HepG2 (cell line): ENCODE results near the gene SRCIN1. TPM values are rescaled to one million over a fixed set of nuclear protein-coding genes. Genes with fewer than 3 reads are reported as not detected.
A peak's percentile ranks its signal among the peaks of the same experiment; 100 is the strongest.

Source experiments
- ATRX ChIP-seq: sonication (generic); formaldehyde crosslinking; IDR thresholded peaks from 2 replicates; pipeline ENCODE4 v1.4.0; 2020; ENCODE audit warnings: missing genetic modification reagents, borderline replicate concordance
- ELF4 ChIP-seq: sonication (generic); formaldehyde crosslinking; IDR thresholded peaks from 2 replicates; pipeline ENCODE4 v1.5.0; 2020; ENCODE audit warnings: missing genetic modification reagents, mild to moderate bottlenecking, moderate library complexity, borderline replicate concordance
- GFI1 ChIP-seq: sonication (generic); formaldehyde crosslinking; IDR thresholded peaks from 2 replicates; pipeline ENCODE4 v1.5.0; 2020; ENCODE audit warnings: missing genetic modification reagents, mild to moderate bottlenecking, borderline replicate concordance
- LRRFIP1 ChIP-seq: sonication (generic); formaldehyde crosslinking; conservative IDR thresholded peaks from 2 replicates; pipeline ENCODE4 v1.4.0; 2020; ENCODE audit warnings: missing genetic modification reagents
- MYNN ChIP-seq: sonication (generic); formaldehyde crosslinking; IDR thresholded peaks from 2 replicates; pipeline ENCODE4 v1.4.0; 2020; ENCODE audit warnings: mild to moderate bottlenecking, low read depth, missing genetic modification reagents
- SNRNP70 ChIP-seq: fragments of 200-400 bp; formaldehyde crosslinking; IDR thresholded peaks from 2 replicates; pipeline ENCODE4 v1.6.1; 2017; ENCODE audit warnings: mild to moderate bottlenecking, low read depth, low read length, moderate library complexity
- SRSF1 ChIP-seq: fragments of 200-400 bp; formaldehyde crosslinking; optimal IDR thresholded peaks from 2 replicates; pipeline ENCODE3; 2017; ENCODE audit warnings: mild to moderate bottlenecking, low read depth, low read length, moderate library complexity
- STAG1 ChIP-seq: sonication (generic); formaldehyde crosslinking; IDR thresholded peaks from 2 replicates; pipeline ENCODE4 v1.4.0; 2020; ENCODE audit warnings: missing genetic modification reagents
- TAF1 ChIP-seq: sonication (generic); formaldehyde crosslinking; IDR thresholded peaks from 2 replicates; pipeline ENCODE4 v1.4.0; 2020; ENCODE audit warnings: missing genetic modification reagents
- TBX2 ChIP-seq: sonication (generic); formaldehyde crosslinking; IDR thresholded peaks from 2 replicates; pipeline ENCODE4 v1.5.0; 2020; ENCODE audit warnings: missing genetic modification reagents, mild to moderate bottlenecking, borderline replicate concordance
- XBP1 ChIP-seq: sonication (generic); formaldehyde crosslinking; IDR thresholded peaks from 2 replicates; pipeline ENCODE4 v1.5.0; 2020; ENCODE audit warnings: missing genetic modification reagents
- YEATS4 ChIP-seq: sonication (generic); formaldehyde crosslinking; IDR thresholded peaks from 2 replicates; pipeline ENCODE4 v1.4.0; 2020; ENCODE audit warnings: missing genetic modification reagents, borderline replicate concordance
- ZBTB7A ChIP-seq: sonication (generic); formaldehyde crosslinking; IDR thresholded peaks from 2 replicates; pipeline ENCODE4 v1.8.0; 2022; ENCODE audit warnings: mild to moderate bottlenecking, missing genetic modification reagents
- ZFP91 ChIP-seq: sonication (generic); formaldehyde crosslinking; IDR thresholded peaks from 2 replicates; pipeline ENCODE4 v1.9.0; 2022; ENCODE audit warnings: missing genetic modification reagents, mild to moderate bottlenecking, borderline replicate concordance
- ZNF282 ChIP-seq: fragments of 450-650 bp; IDR thresholded peaks from 2 replicates; pipeline ENCODE4 v1.6.1; 2018; ENCODE audit not compliant: partially characterized antibody
- ZNF317 ChIP-seq: sonication (generic); formaldehyde crosslinking; IDR thresholded peaks from 2 replicates; pipeline ENCODE4 v1.5.0; 2020; ENCODE audit warnings: mild to moderate bottlenecking, missing genetic modification reagents
- ZNF570 ChIP-seq: sonication (generic); formaldehyde crosslinking; IDR thresholded peaks from 2 replicates; pipeline ENCODE4 v1.4.0; 2020; ENCODE audit warnings: mild to moderate bottlenecking, missing genetic modification reagents, borderline replicate concordance
- ZNF747 ChIP-seq: sonication (generic); formaldehyde crosslinking; IDR thresholded peaks from 2 replicates; pipeline ENCODE4 v1.8.1; 2023; ENCODE audit warnings: missing genetic modification reagents, mild to moderate bottlenecking, borderline replicate concordance
- ZNF83 ChIP-seq: sonication (generic); formaldehyde crosslinking; IDR thresholded peaks from 2 replicates; pipeline ENCODE4 v1.4.0; 2020; ENCODE audit warnings: missing genetic modification reagents, mild to moderate bottlenecking, borderline replicate concordance
- ZXDC ChIP-seq: sonication (generic); formaldehyde crosslinking; IDR thresholded peaks from 2 replicates; pipeline ENCODE4 v1.5.0; 2020; ENCODE audit warnings: mild to moderate bottlenecking, missing genetic modification reagents
- polyA plus RNA-seq, 8 experiments: library from polyadenylated mRNA; depleted of rRNA in 3 of 8; stranded (reverse) in 7 of 8; unstranded in 1 of 8; fragments of >200 nt; fragmentation: Illumina TruSeq in 4 of 8; extraction: Trizol in 4 of 8; gene quantifications; 2 replicates each; pipeline versions ENCODE4 v1.2.1 to v1.2.3, GENCODE V29; 2011 to 2016; ENCODE audit warnings: low read depth in 4 of 8, missing spikeins in 1 of 8, mixed read lengths in 1 of 8; ENCODE audit not compliant: insufficient read depth in 1 of 8
- total RNA-seq, 5 experiments: library from RNA; depleted of rRNA; stranded (reverse); fragments of >200 nt; fragmentation: Illumina TruSeq; extraction: Trizol; gene quantifications; 2 replicates each; pipeline ENCODE4 v1.2.3, GENCODE V29; 2016; ENCODE audit warnings: low read depth in 1 of 5
- TF ChIP-seq, protein P1 (sequence below): IDR thresholded peaks from 2 replicates; pipeline ENCODE4 v1.6.1; 2012; ENCODE audit warnings: low read depth, low read length, improper control_type of control experiment

Gene SRCIN1
- total and polyA plus RNA-seq, 2 of the 13 experiments (the other 11 are each of a cell fraction or from before 2014, with no cell fraction given), result 1.2 to 9.6 TPM

DNA sequence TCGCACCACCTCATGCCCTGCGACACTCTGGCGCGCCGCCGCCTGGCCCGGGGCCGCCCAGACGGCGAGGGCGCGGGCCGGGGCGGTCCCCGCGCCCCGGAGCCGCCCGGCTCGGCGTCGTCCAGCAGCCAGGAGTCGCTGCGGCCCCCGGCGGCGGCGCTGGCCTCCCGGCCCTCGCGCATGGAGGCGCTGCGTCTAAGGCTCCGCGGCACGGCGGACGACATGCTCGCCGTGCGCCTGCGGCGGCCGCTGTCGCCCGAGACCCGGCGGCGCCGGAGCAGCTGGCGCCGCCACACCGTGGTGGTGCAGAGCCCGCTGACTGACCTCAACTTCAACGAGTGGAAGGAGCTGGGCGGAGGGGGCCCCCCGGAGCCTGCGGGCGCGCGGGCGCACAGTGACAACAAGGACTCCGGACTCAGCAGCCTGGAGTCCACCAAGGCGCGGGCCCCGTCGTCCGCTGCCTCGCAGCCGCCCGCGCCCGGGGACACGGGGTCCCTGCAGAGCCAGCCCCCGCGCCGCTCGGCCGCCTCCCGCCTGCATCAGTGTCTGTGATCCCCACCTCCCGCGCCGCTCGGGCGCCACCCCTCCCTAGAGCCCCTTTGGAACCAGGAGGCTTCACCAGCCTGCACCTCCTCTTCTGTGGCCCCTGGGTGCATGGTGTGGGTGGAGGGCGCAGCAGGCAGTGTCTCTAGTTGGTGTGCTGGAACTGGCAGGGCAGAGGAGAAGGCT lies 95.2 kb downstream of the SRCIN1 start (continued):
- TF ChIP-seq, protein P1, sequence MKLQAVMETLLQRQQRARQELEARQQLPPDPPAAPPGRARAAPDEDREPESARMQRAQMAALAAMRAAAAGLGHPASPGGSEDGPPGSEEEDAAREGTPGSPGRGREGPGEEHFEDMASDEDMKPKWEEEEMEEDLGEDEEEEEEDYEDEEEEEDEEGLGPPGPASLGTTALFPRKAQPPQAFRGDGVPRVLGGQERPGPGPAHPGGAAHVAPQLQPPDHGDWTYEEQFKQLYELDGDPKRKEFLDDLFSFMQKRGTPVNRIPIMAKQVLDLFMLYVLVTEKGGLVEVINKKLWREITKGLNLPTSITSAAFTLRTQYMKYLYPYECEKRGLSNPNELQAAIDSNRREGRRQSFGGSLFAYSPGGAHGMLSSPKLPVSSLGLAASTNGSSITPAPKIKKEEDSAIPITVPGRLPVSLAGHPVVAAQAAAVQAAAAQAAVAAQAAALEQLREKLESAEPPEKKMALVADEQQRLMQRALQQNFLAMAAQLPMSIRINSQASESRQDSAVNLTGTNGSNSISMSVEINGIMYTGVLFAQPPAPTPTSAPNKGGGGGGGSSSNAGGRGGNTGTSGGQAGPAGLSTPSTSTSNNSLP, result no peak
- TF ChIP-seq XBP1 (CRISPR knock-in tag), result no peak
- TF ChIP-seq LRRFIP1 (CRISPR knock-in tag), result no peak
- no peak for TF ChIP-seq SNRNP70
- 0 out of 2 replicates have a peak, but pooled peaks have one; percentile 19 for TF ChIP-seq ZXDC (CRISPR knock-in tag)
- no peak for TF ChIP-seq ZNF282
- TF ChIP-seq ZNF570 (CRISPR knock-in tag), result no peak
- no peak; the same call in 1 of the 2 replicates for TF ChIP-seq TBX2 (CRISPR knock-in tag)
- no peak for TF ChIP-seq ELF4 (CRISPR knock-in tag)
- no peak for TF ChIP-seq ZBTB7A (CRISPR knock-in tag)
- TF ChIP-seq GFI1 (CRISPR knock-in tag), result peak; percentile 31; the same call in 1 of the 2 replicates
- no peak for TF ChIP-seq ZNF83
- TF ChIP-seq ATRX, result no peak
- peak; percentile 56; the same call in 1 of the 2 replicates for TF ChIP-seq ZFP91
- no peak; the same call in 1 of the 2 replicates for TF ChIP-seq STAG1
- TF ChIP-seq YEATS4, result no peak
- no peak for TF ChIP-seq TAF1 (CRISPR knock-in tag)
- TF ChIP-seq ZNF747, result no peak
- no peak for TF ChIP-seq SRSF1
- no peak for TF ChIP-seq ZNF317
- TF ChIP-seq MYNN, result no peak
